IPS-20b (cell line): ENCODE measurements around the gene SLC17A5.

Experiments used
- H3K27ac ChIP-seq: one replicate; pipeline ENCODE4 v1.5.1; 2013; ENCODE audit warnings: low read length
- H3K27me3 ChIP-seq: 2 replicates; pipeline ENCODE4 v1.6.1; 2013; ENCODE audit warnings: mild to moderate bottlenecking, low read length, inconsistent platforms; ENCODE audit not compliant: insufficient read depth
- H3K36me3 ChIP-seq: 2 replicates; pipeline ENCODE4 v1.6.1; 2013; ENCODE audit warnings: low read depth, mild to moderate bottlenecking, inconsistent platforms, low read length, moderate library complexity; ENCODE audit not compliant: insufficient read depth
- H3K4me1 ChIP-seq: 2 replicates; pipeline ENCODE4 v1.6.1; 2013; ENCODE audit warnings: mild to moderate bottlenecking, control low read depth, inconsistent platforms, low read length, moderate library complexity; ENCODE audit not compliant: insufficient read depth
- H3K4me3 ChIP-seq: 2 replicates; pipeline ENCODE4 v1.5.1; 2013; ENCODE audit warnings: mild to moderate bottlenecking, low read length, inconsistent platforms
- H3K9ac ChIP-seq: 2 replicates; pipeline ENCODE4 v1.6.1; 2013; ENCODE audit warnings: low read depth, mild to moderate bottlenecking, inconsistent platforms, low read length, moderate library complexity
- H3K9me3 ChIP-seq: 2 replicates; pipeline ENCODE4 v1.6.1; 2013; ENCODE audit warnings: mild to moderate bottlenecking, low read depth, low read length, inconsistent platforms; ENCODE audit not compliant: insufficient read depth

Gene SLC17A5

DNA sequence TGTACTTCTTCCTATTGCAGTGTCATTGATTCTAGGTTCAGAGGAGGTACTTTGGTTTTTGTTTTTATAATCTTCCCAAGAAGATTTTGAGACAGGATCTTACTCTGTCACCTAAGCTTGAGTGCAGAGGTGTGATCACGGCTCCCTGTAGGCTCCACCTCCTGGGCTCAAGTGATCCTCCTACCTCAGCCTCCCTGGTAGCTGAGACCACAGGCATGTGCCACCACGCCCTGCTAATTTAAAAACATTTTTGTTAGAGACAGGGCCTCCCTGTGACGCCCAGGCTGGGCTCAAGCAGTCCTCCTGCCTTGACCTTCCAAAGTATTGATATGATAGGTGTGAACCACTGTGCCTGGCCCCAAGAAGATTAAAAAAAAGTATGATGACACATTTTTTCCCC lies 3.4 kb upstream of the SLC17A5 start:
- Histone ChIP-seq H3K27ac (no peak overlapping the region), H3K27me3 (no peaks in the 10 kb centered on the region), H3K4me1 (peaks cover 8% of the 10 kb centered on the region; the same call in 1 of the 2 replicates), H3K36me3 (no peaks in the 10 kb centered on the region), H3K4me3 (no peak overlapping the region), H3K9me3 (no peaks in the 10 kb centered on the region), H3K9ac (no peak overlapping the region)

DNA sequence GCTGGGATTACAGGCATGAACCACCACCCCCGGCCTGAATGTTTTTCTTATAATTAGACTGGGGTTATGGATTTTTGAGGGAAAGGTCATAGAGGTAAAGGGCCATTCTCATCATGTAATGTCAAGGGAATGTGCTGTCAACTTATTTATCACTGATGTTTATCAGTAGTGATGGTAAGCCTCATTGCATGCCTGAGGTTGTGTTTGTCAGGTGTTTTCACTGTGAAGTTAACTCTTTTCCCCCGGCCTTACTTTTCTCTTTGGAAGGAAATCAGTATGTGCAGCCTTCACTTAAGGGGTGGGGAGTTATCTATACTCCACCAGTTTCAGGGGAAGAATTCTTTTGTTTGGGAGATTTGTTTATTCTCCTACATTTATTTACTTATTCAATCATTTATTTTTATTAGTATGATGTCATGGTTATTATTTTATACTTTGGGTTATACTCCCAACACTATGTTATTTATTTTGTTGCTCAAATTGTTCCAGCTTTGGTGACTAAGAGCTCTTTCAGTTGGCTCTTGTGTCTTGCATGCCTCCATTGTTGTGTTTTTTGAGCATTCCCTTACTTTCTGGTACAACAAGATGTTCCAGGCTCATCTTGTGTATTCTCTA lies 2.8 kb upstream of the SLC17A5 start:
- no peaks in the 10 kb centered on the region for H3K27me3 ChIP-seq
- H3K9ac ChIP-seq: no peak overlapping the region
- no peak overlapping the region for H3K4me3 ChIP-seq
- H3K4me1 ChIP-seq: peaks cover 8% of the 10 kb centered on the region; the same call in 1 of the 2 replicates
- no peak overlapping the region for H3K27ac ChIP-seq
- no peaks in the 10 kb centered on the region for H3K36me3 ChIP-seq
- no peaks in the 10 kb centered on the region for H3K9me3 ChIP-seq

DNA sequence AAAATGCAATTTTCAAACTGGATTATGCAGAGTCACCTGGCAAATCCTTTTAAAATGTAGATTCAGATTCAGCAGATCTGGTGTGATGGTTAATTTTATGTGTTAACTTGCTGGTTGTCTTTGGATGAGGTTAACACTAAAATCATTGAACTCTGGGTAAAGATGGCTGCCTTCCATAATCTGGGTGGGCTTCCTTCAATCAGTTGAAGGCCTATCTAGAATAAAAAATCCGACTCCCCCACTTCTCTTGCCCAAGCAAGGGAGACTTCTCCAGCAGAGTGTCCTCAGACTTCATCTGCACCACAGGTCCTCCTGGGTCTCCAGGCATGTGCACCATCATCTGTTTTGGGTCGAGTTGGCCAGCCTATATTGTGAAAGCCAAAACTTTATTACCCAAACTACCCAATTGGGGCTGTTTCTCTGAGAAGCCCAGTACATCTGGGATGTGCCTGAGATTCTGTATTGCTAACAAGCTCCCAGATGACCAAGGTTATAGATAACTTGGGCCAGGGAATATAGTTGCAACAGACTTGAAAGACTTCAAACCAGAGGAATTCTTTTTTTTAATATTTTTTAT lies 1.6 kb upstream of the SLC17A5 start:
- Histone ChIP-seq H3K4me3 (peak overlapping the region; percentile 98; the same call in 1 of the 2 replicates), H3K4me1 (peaks cover 8% of the 10 kb centered on the region; the same call in 1 of the 2 replicates), H3K9ac (peak overlapping the region; percentile 96; the same call in 1 of the 2 replicates), H3K27ac (no peak overlapping the region), H3K27me3 (no peaks in the 10 kb centered on the region), H3K36me3 (no peaks in the 10 kb centered on the region), H3K9me3 (no peaks in the 10 kb centered on the region)

DNA sequence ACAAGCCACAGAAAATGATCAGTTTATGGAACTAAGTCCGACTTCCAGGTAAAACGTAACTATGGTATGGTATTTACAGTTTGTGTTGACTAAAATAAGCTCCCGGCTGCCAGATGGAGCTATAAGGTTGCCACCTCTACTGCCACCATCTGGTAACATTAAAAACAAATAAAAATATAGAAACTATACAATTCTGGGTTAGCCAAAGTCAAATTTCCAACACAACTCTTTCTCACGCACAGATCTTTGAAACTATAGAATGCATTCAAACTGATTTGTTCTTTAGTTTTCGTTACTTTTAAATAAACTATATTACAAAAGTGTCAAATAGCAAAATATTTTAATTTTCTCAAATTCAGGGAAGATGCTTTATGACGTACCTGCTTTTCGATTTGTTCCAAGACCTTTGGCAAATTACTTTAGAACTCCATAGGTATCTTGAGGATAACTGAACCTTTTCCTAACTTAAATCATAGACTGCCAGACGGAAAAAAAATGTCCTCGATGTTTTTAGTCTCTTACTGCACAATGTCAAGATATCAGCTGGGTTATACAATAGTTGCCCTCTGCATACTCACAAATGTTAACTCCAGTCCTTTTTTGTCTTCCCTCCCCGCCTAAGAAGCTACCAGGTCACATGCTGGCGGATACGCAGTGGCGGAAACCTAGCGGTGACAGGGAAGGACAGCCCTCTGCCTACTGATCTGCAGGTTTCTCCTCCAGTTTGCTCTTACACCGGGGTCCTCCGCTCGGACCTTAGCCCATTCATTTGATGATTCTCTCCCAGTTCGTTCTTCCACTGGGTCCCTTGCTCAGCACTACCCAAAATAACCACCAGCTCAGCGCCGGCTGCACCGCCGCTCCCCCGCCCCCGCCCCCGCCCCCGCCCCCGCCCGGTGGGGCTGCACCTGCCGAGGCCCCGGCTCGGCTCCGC lies 888 bp downstream of the SLC17A5 start:
- no peak overlapping the region for H3K27ac ChIP-seq
- peak overlapping the region; percentile 69; the same call in 1 of the 2 replicates for H3K9ac ChIP-seq
- H3K4me3 ChIP-seq: peak overlapping the region; percentile 98
- H3K36me3 ChIP-seq: no peaks in the 10 kb centered on the region
- H3K9me3 ChIP-seq: no peaks in the 10 kb centered on the region
- H3K4me1 ChIP-seq: peaks cover 8% of the 10 kb centered on the region; the same call in 1 of the 2 replicates
- no peaks in the 10 kb centered on the region for H3K27me3 ChIP-seq

DNA sequence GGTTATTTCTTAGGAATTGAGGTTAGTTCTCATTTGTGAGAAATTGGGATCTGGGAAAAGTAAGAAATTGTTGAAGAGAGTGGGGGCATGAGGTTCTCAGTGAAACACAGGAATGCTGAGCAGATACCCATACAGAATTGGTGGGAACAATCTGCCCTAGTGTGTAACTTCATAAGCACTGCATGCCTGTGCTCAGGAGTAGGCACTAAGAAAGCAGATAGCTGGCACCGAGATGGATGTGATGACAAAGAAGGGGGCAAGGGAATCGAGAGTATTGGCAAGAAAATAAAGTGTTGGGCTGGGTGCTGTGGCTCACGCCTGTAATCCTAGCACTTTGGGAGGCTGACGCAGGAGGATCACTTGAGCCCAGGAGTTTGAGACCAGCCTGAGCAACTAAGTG lies 4.0 kb downstream of the SLC17A5 start:
- no peak overlapping the region for H3K9ac ChIP-seq
- H3K36me3 ChIP-seq: no peaks in the 10 kb centered on the region
- H3K27ac ChIP-seq: no peak overlapping the region
- no peaks in the 10 kb centered on the region for H3K9me3 ChIP-seq
- H3K27me3 ChIP-seq: no peaks in the 10 kb centered on the region
- H3K4me1 ChIP-seq: peaks cover 3% of the 10 kb centered on the region; the same call in 1 of the 2 replicates
- H3K4me3 ChIP-seq: no peak overlapping the region

DNA sequence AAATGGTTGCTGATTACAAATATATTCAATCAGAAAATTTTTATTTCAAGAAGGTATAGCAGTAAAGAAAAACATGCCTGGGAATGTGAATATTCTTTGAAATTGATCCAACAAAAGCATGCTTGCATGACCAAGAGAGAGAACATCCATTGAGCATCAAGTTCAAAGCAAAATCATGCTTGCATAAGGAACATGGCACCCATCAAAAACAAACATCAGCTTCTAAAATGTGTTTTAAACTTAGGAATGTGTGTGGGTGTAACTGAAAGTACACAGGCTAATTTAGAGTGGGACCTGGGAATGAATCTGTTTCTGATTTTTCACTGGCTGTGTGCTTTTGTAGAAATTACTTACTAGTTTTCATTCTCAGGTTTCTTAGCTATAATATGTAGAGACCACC lies 5.6 kb downstream of the SLC17A5 start:
- no peak overlapping the region for H3K4me3 ChIP-seq
- no peak overlapping the region for H3K9ac ChIP-seq
- H3K4me1 ChIP-seq: no peaks in the 10 kb centered on the region; the same call in 1 of the 2 replicates
- no peaks in the 10 kb centered on the region for H3K36me3 ChIP-seq
- H3K27me3 ChIP-seq: no peaks in the 10 kb centered on the region
- H3K27ac ChIP-seq: no peak overlapping the region
- H3K9me3 ChIP-seq: no peaks in the 10 kb centered on the region

DNA sequence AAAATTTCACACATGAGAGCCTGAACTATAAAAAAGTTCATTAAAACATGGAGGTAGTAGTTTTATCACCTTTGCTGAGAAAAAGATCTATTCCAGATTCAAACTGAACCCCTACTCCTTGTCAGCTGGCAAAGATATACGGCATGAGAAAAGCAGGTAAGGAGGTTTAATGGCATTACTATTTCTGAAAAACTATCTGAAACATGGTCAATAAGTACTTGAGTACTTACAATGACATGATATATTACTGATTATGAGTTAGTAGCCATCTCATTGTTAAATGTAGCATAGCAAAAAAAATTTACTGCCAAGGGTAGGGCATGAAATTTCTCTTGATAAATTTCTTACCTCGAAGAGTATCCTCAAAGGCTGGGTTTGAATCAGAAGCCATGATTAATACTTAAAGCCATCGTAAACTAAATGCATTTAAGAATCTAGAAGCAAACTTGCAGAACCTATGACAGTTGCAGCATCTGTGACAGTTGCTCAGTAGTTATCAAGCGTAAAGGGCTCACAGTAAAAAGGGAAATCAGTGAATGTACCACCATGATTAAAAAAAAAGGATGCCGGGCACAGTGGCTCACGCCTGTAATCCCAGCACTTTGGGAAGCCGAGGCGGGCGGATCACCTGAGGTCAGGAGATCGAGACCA lies 8.7 kb downstream of the SLC17A5 start:
- Histone ChIP-seq H3K27me3 (no peaks in the 10 kb centered on the region), H3K4me1 (no peaks in the 10 kb centered on the region), H3K9ac (peak overlapping the region; percentile 68; the same call in 1 of the 2 replicates), H3K36me3 (0 out of 2 replicates have a peak, but pooled peaks cover 4% of the 10 kb centered on the region), H3K4me3 (peak overlapping the region; percentile 50), H3K27ac (no peak overlapping the region), H3K9me3 (no peaks in the 10 kb centered on the region)

DNA sequence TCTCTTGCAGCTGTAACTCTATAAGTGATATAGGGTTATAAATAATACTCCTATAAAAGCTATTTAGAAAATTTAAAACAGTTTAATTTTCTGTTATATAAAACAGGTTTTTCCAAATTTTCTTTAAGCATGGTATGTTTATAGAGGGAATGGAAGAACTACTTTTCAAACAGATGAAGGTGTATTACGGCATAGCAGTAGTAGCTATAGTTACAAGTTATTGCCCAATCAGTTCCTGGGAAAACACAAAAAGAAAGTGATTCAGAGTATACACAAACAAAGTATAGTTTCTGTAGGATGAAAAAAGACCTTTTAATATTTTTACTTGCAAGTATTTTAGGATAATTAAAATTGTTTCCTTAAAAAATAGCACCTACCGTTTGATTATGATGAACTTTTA lies 9.8 kb downstream of the SLC17A5 start:
- 0 out of 2 replicates have a peak, but pooled peaks cover 4% of the 10 kb centered on the region for H3K36me3 ChIP-seq
- no peak overlapping the region for H3K27ac ChIP-seq
- H3K4me1 ChIP-seq: no peaks in the 10 kb centered on the region
- no peak overlapping the region for H3K4me3 ChIP-seq
- H3K9me3 ChIP-seq: no peaks in the 10 kb centered on the region
- no peaks in the 10 kb centered on the region for H3K27me3 ChIP-seq
- no peak overlapping the region for H3K9ac ChIP-seq

DNA sequence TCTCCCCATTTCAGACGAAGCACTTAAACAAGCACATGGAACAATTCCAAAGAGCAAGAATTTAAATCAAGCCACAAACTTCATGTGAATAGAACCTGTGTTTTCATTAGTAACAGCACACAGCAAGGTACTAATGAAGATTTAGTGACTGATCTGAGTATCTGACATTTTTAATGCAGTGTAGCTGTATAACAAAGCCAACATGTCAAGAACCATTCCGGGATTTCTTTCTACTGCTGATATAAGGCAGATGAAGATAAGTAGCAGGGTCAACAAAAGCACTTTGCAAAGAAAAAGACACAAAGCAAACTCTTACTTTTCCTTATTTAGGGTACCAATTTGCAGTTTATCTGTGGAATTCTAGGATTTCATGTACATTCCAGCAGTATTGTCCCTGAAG lies 11.3 kb downstream of the SLC17A5 start:
- Histone ChIP-seq H3K4me3 (no peak overlapping the region), H3K4me1 (no peaks in the 10 kb centered on the region), H3K9ac (no peak overlapping the region), H3K27ac (no peak overlapping the region), H3K36me3 (peaks cover 11% of the 10 kb centered on the region), H3K27me3 (no peaks in the 10 kb centered on the region), H3K9me3 (no peaks in the 10 kb centered on the region)

DNA sequence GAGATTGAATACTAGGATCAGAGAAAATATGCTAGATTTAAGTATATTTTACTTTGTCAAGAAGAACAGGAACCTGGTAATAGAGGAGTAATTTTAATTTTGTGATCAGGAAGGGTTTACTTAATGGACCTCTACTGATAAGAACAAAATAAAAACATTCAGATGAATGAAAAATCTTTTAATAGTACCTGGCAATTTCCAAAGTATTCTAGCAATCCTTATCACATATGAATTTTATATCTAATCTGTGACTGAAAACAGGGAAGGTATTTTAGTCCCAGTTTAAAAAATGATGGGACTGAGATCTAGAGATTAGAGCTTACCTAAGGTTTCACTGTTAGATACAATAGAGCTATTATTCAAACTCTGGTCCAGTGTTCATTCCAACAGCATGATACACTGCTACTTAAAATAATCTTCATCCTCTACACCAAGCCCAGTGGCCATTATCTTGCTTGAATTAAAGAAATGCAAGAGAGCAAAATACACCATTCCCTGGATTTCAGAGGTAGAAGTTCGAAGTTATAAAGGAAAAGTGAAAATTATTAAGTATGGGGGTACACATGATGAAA lies 13.5 kb downstream of the SLC17A5 start:
- H3K9ac ChIP-seq: no peak overlapping the region
- H3K9me3 ChIP-seq: no peaks in the 10 kb centered on the region
- H3K27ac ChIP-seq: no peak overlapping the region
- no peaks in the 10 kb centered on the region for H3K4me1 ChIP-seq
- H3K4me3 ChIP-seq: no peak overlapping the region
- H3K36me3 ChIP-seq: peaks cover 20% of the 10 kb centered on the region
- no peaks in the 10 kb centered on the region for H3K27me3 ChIP-seq

DNA sequence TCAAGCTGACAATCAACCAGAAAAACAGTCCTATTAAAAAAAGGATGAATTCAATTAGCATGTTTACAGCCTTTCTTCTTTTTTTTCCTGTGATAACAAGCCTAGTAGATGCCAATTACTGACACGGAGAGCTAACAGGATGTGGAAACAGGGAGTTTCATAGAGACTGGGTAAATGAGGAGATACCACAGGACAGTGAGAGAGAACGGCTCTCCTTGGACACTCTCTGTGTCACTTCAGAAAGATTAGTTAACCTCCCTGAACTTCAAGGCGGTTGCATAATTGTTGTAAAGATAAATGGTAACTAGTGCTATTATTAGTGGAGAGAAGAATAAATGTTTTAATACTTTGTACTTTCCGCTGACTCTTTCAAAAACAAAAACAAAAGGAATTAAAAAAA lies 14.8 kb downstream of the SLC17A5 start:
- Histone ChIP-seq H3K27me3 (no peaks in the 10 kb centered on the region), H3K4me3 (no peak overlapping the region), H3K9ac (no peak overlapping the region), H3K4me1 (no peaks in the 10 kb centered on the region), H3K27ac (no peak overlapping the region), H3K9me3 (no peaks in the 10 kb centered on the region), H3K36me3 (peaks cover 26% of the 10 kb centered on the region)
